ENCODE measurements around the gene PTGER2. TPM values are rescaled to one million over a fixed set of nuclear protein-coding genes. Genes with fewer than 3 reads are reported as not detected.

PTGER2 gene
- 1 to 10 TPM; 2.0 to 9.9 (median 3.5) TPM for total RNA-seq

GRCh38 chr14:52313903-52314594, at the start of gene PTGER2:
TSS of gene PTGER2 (plus strand) at chr14:52314312. CDS start at chr14:52314549, 237 bp downstream.
- no peak for TF ChIP-seq CTCF (IDR thresholded peaks at IDR 0.05; ENCODE audit: low read depth)

GRCh38 chr14:52265253-52265652, 48.9 kb upstream of the PTGER2 start:
- no peak for TF ChIP-seq CTCF (IDR thresholded peaks at IDR 0.05; ENCODE audit: low read depth)

GRCh38 chr14:52266179-52266578, 47.9 kb upstream of the PTGER2 start:
- no peak for TF ChIP-seq CTCF (IDR thresholded peaks at IDR 0.05; ENCODE audit: low read depth)

GRCh38 chr14:52266782-52267181, 47.3 kb upstream of the PTGER2 start:
- TF ChIP-seq CTCF (IDR thresholded peaks at IDR 0.05; ENCODE audit: low read depth) = no peak

GRCh38 chr14:52267501-52268278, 46.4 kb upstream of the PTGER2 start, which contains the start of gene PTGDR:
TSS of gene PTGDR (plus strand) at chr14:52267698. CDS start at chr14:52267815, 117 bp downstream.
- TF ChIP-seq CTCF (IDR thresholded peaks at IDR 0.05; ENCODE audit: low read depth) = no peak

- no peak for TF ChIP-seq CTCF (IDR thresholded peaks at IDR 0.05; ENCODE audit: low read depth)
Observed at GRCh38 chr14:52268279-52269061, 45.6 kb upstream of the PTGER2 start.

GRCh38 chr14:52269100-52269499, 45.0 kb upstream of the PTGER2 start:
- no peak for TF ChIP-seq CTCF (IDR thresholded peaks at IDR 0.05; ENCODE audit: low read depth)
